ENCODE data around the gene NCK2.
A peak's percentile ranks its signal among the peaks of the same experiment; 100 is the strongest.
"Not testable (repeated sequence)": the region's sequence is repeated elsewhere in the genome, so short reads cannot be mapped to it uniquely, and the experiment has no call there.

The NCK2 gene

DNA sequence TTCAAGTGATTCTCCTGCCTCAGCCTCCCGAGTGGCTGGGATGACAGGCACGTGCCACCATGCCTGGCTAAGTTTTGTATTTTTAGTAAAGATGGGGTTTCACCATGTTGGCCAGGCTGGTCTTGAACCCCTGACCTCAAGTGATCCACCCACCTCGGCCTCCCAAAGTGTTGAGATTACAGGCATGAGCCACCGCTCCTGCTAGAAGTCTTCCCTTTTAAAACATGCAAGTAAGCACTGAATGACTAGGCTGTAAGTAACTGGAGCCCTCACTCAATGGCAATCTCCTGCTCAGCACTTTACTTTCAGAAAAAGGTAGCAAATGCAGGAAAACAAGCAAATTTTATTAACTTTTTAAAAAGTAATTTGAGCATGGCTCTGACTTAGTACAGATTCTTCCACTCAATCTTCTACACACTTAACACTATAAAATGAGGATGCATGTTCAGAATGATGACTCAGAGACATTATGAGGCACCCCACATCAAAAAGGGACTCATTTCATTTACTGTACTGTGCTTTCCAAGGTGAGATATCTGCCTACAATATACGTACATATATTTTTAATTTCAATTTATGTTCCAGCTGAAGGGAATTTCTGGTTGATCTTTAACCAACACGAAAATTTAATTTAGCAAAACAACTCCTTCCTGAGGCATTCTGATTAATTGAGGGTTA lies 6.6 kb upstream of the NCK2 start:
- DNase-seq: no peak

DNA sequence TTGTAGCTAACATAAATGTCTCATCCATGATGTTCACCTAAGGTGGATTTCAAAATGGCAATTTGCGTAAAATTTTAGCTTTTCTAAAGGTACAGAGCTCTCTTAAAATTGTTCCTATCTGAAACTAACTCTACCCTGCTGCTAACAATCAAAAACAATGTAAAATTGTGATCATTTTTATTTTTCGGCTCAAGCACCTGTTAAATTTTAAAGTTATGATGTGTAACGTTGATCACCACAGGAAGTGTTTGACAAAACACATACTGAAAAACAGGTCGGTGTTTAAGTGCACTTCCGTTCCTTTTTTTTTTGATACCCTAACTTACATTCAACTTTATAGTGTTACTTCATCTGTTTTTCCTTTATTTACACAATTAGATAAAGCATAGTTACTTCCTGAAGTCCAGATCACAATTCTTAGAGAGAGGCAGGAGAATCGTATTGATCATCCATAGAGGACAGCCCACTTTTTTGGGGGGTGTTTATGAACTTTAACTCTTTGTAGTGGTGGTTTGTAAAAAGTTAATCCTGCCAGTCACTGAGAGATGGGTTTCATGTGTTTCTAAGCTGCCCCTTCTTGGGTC lies 6.0 kb upstream of the NCK2 start:
- no peak for DNase-seq

- DNase-seq: no peak
Measured at GRCh38 chr2:105739426-105739825, 5.3 kb upstream of the NCK2 start.

- DNase-seq: no peak
Measured at GRCh38 chr2:105739944-105740530, 4.7 kb upstream of the NCK2 start.

- DNase-seq: no peak
Measured at GRCh38 chr2:105741174-105741573, 3.5 kb upstream of the NCK2 start.

DNA sequence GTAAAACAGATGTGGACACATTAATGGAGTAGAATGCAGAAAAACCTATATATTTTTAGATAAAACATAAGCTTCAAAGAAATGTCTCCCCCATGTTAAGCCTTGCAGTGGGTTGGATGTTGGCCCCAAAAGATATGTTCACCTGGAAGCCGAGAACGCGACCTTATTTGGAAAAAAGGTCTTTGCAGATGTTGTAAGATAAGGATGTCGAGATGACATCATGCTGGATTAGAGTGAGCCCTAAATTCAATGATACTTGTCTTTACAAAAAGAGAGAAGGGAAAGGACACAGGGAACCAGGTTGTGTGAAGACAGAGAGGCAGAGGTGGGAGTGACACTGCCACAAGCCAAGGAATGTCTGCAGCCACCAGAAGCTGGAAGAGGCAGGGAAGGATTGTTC lies 3.1 kb upstream of the NCK2 start:
- no peak for DNase-seq

DNA sequence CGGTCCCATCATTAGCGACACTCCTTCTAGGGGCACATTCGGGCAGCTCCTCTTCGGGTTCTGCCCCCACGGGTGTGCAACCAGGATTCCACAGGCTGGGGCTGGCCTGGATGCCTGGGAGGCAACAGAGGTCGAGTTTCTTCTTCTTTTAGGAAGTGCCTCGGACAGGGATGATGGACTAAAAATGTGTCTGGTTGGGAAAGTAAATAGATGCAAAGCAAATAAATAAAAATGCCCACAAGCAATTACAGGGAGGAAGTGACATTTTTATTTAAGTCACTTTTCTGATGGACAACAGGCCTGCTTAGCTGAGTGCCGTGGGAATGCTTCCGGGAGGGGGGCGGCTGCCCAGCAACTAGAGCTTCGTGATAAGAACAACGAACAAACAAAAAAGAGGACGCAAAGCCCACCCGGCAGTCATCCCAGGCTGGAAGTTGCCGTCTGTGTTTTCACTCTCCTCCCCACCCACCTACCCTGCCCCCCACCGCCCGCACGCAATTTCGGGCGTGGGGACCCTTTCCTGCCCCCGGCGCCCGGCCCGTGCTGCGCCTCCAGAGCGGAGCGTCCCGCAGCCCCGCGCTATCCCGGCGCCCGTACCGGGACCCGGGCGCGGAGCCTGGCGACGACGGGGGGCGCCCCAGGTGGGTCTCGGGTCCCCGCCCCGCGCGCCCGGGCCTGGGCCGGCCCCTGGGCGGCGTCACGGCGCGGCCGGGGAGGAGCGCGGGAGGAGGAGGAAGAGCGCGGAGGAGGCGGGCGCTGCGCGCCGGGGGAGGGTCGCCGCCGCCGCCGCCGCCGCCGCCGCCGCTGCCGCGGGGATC lies 412 bp upstream of the NCK2 start:
- peak; percentile 25 for DNase-seq

GRCh38 chr2:105746177-105747080 lies 1.7 kb downstream of the NCK2 start:
- DNase-seq: no peak

DNA sequence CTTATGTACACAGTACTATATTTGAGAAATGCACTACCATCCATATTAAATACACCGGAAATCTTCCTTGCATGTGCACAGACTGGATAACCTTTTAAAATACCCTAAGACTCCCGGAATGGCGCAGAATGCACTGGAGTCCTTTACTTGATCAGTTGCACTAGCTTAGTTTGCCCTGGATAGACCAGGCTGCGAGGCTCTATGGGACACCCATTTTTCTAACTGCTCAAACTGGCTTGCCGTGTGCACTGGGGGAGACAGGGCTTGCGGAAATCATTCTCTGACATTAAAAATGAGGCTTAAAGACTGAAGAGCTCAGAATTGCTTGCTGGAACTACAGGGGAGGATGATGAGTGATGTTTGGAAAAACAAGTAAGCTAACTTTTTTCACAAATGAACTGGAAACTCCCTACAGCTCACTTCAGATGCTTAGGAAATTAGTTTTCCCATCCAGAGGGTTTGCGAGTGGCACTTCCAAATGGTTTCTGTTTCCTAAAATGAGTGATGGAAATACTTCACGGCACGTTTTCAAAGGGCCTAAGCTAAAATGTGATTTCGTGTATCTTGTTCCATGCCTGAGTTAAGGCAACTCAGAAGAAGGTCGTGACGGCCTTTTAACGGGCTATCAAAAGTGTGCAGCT lies 2.7 kb downstream of the NCK2 start:
- DNase-seq: no peak

DNA sequence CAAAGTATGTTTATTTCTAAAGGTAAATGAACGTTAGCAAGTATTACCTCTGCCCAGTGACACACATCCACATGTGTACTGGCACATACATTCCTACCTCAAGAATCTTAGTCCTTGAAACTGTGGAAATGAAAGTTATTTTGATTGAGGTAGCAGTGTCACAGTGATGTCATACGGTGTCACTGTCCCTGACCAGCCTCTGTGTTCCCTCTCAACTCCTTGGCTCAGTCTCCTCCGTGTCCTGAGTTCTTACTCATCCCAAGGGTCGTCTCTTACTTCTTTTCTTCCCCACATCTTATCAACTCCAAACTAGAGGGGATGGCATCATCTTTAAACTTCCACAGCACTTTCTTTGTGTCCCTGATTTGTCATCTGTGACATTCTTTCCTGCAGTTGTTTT lies 3.3 kb downstream of the NCK2 start:
- DNase-seq: no peak

DNA sequence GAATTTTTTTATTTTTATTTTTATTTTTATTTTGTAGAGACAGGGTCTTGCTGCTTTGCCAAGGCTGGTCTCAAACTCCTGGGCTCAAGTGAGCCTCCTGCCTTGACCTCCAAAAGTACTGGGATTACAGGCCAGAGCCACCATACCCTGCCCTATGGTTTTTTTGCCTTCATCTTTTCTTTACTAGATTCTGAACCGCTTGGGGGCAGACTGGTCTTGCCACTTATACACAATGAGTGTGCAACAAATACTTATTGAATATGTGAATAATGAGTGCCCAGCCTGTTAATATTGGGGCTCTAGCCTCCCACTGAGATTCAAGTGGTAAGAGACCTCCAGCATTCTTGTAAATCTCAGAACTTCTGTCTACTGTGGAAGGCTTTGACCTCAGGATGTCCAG lies 3.9 kb downstream of the NCK2 start:
- no peak for DNase-seq

GRCh38 chr2:105749583-105750400 lies 5.1 kb downstream of the NCK2 start:
- no peak for DNase-seq

DNA sequence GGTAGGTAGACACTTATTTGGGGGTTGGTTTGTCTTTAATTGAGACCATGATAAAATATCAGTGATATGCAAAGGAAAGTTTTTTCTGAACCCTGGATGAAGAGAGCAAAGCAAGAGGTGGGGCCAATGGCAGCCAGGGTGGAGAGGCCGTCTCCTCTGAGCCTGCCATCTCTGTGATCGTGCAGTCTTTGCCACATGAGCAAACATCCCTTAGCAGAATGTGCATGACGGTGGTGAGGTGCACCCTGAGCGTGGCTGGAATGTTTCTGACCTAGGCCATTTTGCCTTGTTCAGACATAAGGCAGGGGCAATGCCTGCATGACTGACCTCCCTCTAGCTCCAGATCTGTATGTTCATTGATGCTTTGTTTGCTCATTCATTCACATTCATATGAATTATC lies 6.0 kb downstream of the NCK2 start:
- no peak for DNase-seq

GRCh38 chr2:105751272-105751671 lies 6.6 kb downstream of the NCK2 start:
- no peak for DNase-seq

GRCh38 chr2:105752691-105753358 lies 8.1 kb downstream of the NCK2 start:
- DNase-seq: no peak

DNA sequence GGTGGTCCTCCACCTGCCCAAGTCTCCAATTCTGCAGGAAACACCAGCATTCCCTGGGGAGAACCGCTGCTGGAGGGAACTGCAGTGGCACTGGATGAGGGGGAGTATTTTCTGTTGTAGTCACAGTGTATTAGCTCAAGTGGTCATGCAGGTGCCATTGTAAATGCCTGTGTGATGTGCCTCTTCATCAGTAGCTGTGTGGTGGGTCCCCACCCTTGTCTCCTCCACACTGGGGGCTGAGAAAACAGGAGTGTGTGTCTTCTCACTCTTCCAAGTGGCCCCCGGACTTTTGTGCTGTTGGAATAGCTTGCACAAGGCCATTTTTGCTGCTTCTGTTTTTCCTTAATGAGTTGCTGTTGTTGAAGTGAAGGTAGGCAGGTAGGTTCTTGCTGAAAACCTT lies 8.7 kb downstream of the NCK2 start:
- DNase-seq: no peak

DNA sequence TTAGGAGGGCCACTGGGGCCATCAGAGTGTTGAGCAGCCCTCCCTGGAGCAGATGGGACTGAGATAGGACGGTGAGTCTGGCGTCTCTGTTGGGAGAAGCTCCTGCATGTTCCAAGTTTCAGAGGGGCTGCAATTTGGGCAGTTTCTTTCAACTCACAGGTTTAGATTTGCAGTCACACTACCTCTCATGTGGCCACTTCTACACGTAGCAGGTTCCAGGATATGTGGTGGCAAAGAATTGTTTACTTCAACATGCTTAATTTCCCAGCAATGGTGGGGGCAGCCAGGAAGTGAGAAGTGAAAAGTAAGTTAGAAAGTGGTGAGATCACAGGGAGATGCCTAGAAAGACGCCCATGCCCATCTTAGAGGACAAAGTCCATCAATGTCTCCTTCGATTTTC lies 9.3 kb downstream of the NCK2 start:
- DNase-seq: no peak

- DNase-seq: no peak
Measured at GRCh38 chr2:105754994-105755393, 10.3 kb downstream of the NCK2 start.

- DNase-seq: no peak
Measured at GRCh38 chr2:105755895-105756294, 11.2 kb downstream of the NCK2 start.

DNA sequence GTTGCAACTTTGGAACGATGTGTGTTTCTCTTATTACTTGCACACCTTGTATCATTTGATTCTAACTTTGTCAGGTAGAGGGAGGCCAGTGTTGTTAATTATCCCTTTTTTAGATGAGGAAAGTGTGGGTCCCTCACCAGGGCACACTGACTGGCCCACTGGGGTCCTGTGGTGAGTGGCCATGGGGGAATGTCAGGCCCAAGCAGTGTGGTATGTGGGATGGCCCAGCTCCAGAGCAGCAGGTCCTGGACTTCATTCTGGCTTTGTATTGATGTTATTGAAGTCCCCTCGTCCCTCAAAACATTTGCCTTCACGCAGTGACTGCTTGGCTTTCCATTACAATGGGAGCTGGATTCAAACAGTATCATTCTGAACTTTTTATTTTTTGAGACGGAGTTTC lies 11.7 kb downstream of the NCK2 start:
- DNase-seq: no peak

- DNase-seq: not testable (repeated sequence)
Measured at GRCh38 chr2:105756865-105757264, 12.2 kb downstream of the NCK2 start.

Measured in kidney glomerular epithelial cell (primary cell).